ENCODE measurements around the gene SYT14.
"Not testable (repeated sequence)": the region's sequence is repeated elsewhere in the genome, so short reads cannot be mapped to it uniquely, and the experiment has no call there.

The SYT14 gene

GRCh38 chr1:209937996-209938959, at the start of gene SYT14:
Gene SYT14, plus strand, starts transcription at chr1:209938217. Its CDS starts 48 bp downstream, at chr1:209938265.
- DNase-seq, result no peak

DNA sequence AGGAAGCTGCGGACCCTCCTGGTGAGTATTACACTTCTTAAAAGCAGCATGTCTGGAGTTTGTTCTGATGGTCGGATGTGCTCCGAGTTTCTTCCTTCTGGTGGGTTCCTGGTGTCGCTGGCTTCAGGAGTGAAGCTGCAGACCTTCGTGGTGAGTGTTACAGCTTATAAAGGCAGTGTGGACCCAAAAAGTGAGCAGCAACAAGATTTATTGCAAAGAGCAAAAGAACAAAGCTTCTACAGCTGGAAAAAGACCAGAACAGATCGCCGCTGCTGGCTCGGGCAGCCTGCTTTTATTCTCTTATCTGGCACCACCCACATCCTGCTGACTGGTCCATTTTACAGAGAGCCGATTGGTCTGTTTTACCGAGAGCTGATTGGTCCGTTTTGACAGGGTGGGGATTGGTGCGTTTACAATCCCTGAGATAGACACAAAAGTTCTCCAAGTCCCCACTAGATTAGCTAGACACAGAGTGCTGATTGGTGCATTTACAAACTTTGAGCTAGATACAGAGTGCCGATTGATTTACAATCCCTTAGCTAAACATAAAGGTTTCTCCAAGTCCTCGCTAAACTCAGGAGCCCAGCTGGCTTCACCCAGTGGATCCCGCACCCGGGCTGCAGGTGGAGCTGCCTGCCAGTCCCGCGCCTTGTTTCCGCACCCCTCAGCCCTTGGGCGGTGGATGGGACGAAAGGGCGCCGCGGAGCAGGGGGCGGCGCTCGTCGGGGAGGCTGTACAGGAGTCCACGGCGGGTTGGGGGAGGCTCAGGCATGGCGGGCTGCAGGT, 49.5 kb upstream of the SYT14 start:
- DNase-seq, result not testable (repeated sequence)

DNA sequence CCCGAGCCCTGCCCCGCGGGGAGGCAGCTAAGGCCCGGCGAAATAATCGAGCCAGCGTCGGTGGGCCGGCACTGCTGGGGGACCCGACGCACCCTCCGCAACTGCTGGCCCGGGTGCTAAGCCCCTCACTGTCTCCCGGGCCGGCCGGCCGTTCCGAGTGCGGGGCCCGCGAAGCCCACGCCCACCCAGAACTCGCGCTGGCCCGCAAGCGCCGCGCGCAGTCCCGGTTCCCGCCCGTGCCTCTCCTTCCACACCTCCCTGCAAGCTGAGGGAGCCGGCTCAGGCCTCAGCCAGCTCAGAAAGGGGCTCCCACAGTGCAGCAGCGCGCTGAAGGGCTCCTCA, 49.0 kb upstream of the SYT14 start:
- DNase-seq, result no peak

- DNase-seq, result no peak
Observed at GRCh38 chr1:209890641-209891330, 47.2 kb upstream of the SYT14 start.

GRCh38 chr1:209893751-209894150, 44.3 kb upstream of the SYT14 start:
- DNase-seq, result no peak

DNA sequence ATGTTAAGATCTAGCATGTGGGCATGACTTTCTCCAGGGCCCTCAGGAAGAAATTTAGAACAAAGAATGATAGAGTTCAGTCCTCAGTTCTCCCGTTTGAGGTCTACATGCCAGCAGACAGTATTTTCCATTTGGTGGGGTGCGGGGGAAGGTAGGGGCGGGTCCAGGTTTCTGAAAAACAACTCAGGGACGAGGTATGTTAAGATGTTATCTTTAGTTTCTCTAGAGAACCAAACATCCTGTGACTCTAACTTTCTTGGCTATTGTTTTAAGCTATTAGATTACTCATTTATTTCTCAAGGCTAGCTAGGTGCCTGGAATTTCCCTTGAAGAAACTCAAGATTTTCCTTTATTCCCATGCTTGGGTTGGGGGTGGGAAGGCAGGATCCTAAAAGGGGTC, 42.3 kb upstream of the SYT14 start:
- DNase-seq, result no peak

- no peak for DNase-seq
Observed at GRCh38 chr1:209896346-209896745, 41.7 kb upstream of the SYT14 start.

GRCh38 chr1:209898271-209898670, 39.7 kb upstream of the SYT14 start:
- DNase-seq, result not testable (repeated sequence)

DNA sequence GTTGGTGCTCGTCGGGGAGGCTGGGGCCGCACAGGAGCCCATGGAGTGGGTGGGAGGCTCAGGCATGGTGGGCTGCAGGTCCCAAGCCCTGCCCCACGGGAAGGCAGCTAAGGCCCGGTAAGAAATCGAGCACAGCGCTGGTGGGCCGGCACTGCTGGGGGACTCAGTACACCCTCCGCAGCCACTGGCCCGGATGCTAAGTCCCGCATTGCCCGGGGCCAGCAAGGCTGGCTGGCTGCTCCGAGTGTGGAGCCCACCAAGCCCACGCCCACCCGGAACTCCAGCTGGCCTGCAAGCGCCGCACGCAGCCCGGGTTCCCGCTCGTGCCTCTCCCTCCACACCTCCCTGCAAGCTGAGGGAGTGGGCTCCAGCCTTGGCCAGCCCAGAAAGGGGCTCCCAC, 39.2 kb upstream of the SYT14 start:
- DNase-seq, result not testable (repeated sequence)

DNA sequence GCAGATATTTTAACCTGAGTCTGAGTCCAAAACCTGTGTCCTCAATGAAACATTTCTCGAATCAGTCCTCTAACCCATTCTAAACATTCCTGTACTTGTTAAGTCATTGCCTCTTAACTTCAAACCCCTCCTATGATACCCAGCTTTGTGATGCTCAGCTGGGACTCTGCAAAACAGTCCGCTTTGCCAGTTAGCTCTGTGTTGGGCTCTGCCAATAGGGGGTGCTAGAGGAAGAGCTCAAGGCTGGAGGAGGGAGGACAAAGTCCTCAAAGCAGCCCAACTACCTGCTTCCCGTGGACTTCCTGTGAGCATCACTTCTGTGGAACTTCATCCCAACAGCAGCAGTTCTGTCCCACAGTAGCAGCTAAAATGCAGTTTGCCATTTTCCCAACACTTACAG, 38.1 kb upstream of the SYT14 start:
- no peak for DNase-seq

DNA sequence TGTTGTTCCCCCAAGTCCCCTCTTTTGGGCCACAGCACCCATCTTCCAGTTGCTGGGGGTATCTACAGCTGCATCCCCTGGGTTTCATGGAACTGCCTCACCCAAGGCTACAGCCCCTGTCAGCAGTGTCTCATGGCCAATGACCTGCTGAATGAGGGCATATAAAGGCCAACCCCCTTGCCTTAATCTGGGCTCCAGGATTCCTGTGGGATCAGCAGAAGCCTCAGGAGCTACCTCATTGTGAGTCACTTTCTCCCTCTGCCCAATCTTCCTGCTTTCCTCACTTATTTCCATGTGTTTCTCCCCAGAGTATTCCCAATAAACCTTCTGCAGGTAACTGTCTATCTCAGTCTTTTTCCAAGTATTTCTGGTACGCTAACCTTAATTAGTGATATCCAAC, 37.3 kb upstream of the SYT14 start:
- DNase-seq, result no peak

GRCh38 chr1:209901211-209901610, 36.8 kb upstream of the SYT14 start:
- DNase-seq, result no peak

- not testable (repeated sequence) for DNase-seq
Observed at GRCh38 chr1:209904774-209905173, 33.2 kb upstream of the SYT14 start.

DNA sequence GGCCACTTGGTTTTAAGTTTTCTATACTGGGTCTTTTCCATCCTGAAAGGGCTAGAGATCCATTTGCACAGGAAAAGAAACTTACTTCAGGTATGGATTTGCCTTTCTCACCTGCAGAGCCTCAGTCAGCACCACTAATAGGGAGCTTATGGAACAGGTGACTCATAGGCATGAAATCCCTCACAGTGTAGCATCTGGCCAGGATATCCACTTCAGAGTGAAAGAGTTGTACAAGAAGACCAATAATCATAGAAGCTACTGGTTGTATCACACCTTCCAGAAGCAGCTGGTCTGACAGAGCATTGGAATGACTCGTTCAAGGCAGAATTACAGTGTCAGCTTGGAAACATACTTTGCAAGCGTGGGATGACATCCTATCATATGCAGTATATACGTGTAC, 26.3 kb upstream of the SYT14 start:
- DNase-seq, result no peak

- DNase-seq, result no peak
Observed at GRCh38 chr1:209912306-209912705, 25.7 kb upstream of the SYT14 start.

GRCh38 chr1:209919637-209920036, 18.4 kb upstream of the SYT14 start:
- DNase-seq, result not testable (repeated sequence)

DNA sequence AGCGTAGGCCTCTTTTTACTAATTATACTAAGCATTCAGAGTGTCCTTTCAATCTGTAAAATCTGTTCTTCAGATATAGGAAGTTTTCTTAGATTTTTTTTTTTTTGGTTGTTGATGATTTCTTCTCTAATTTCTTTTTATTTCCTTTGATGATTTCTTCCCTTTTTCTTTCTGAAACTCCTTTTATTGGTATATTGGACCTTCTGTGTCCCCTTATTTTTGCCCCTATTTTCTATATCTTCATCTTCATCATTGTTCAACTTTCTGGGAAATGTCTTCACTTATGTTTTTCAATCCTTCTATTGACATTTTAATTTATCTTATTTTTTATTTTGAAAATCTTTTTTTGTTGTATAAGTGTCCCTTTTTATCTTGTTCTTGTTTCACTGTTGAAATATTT, 17.2 kb upstream of the SYT14 start:
- no peak for DNase-seq

GRCh38 chr1:209924390-209924789, 13.6 kb upstream of the SYT14 start:
- DNase-seq, result no peak

GRCh38 chr1:209926045-209926444, 12.0 kb upstream of the SYT14 start:
- DNase-seq, result no peak

GRCh38 chr1:209927466-209927865, 10.6 kb upstream of the SYT14 start:
- DNase-seq, result no peak

DNA sequence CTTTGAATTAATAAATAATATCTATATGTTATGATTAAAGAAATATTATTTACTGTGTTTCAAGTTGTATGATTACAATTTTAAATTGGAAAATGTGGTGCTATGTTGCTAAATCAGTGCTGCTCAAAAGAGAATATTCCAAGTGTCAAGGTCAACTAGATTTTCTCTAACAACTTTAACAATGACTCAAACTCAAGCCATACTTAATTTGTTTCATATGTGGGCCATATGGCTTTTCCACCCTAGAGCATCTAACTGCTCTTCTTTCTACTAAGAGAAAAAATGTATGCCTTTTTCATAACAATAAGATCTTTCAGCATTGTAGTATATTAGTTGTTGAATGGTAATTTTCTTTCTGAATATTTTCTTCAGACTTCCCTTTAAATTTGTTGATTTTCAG, 8.3 kb upstream of the SYT14 start:
- DNase-seq, result no peak

- no peak for DNase-seq
Observed at GRCh38 chr1:209931141-209931540, 6.9 kb upstream of the SYT14 start.

DNA sequence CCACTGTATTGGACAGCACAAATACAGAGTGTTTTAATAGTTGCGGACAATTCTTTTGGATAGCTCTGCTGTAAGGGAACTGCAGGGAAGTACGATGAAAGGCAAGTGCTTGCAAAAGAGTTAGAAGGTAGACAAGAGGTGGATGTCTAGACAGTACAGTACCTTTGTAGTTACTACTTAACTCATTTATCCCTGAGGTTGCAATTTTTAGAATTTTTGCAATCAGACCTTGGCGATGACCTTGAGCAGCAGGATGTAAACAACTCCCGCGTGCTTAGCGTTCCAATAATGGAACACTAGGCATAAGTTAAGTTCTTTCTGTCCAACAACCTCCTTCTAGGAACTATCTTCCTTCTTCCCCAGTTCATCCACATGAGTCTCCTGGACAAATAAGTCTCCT, 1.9 kb upstream of the SYT14 start:
- DNase-seq, result no peak
